Right lobe of liver (tissue), 4 donors: ENCODE results near the gene AEBP1.

ENCODE experiments used
- CTCF ChIP-seq, 4 donors: fragments of 200-600 bp in 3 of 4; fragments of 450-650 bp in 1 of 4; IDR thresholded peaks; one replicate each; pipeline versions ENCODE4 v1.5.1 to v1.8.0; 2016 to 2022; ENCODE audit warnings: antibody characterized with exemption in 4 of 4, mild to moderate bottlenecking in 2 of 4
- POLR2A ChIP-seq: fragments of 450-650 bp; IDR thresholded peaks from one replicate; pipeline ENCODE4 v1.6.1; 2017; ENCODE audit warnings: antibody characterized with exemption, mild to moderate bottlenecking
- donor health status: DM: no; HTN: no; CAD: no.
- donor health status: DM: no; HTN: no; CAD: no.
- donor health status: DM: no; HTN: yes; CAD: no.

GRCh38 chr7:44057181-44057848 is 46.8 kb upstream of the AEBP1 start:
- TF ChIP-seq CTCF (IDR thresholded peaks at IDR 0.05) (no peak), POLR2A (no peak)
